ENCODE data around the gene TAGLN3.
"Not testable (repeated sequence)": the region's sequence is repeated elsewhere in the genome, so short reads cannot be mapped to it uniquely, and the experiment has no call there.

Gene TAGLN3

DNA sequence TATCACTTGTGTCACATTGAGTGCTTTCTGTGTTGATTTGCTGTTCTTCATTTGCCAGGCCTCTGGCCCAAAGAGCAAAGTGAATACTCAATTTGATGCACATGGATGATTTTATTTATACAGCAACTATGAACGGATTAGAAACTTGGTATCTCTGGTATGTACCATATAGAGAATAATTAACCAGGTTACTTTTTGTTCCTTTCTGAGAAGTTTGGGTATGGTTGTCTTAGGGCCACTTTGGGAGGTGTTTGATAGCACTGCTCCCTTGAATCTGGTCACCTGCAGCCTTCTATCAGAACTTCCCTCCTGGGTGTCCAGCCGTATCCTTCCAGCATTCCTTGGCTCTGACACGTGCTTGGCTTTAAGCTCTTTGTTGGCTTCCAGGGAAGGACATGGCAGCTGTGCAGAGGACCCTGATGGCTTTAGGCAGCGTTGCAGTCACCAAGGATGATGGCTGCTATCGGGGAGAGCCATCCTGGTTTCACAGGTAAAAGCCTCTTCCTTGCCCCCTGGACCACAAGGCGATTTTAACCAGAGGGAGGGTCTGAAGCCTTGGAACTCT, 12.7 kb downstream of the TAGLN3 start:
- DNase-seq: no peak

DNA sequence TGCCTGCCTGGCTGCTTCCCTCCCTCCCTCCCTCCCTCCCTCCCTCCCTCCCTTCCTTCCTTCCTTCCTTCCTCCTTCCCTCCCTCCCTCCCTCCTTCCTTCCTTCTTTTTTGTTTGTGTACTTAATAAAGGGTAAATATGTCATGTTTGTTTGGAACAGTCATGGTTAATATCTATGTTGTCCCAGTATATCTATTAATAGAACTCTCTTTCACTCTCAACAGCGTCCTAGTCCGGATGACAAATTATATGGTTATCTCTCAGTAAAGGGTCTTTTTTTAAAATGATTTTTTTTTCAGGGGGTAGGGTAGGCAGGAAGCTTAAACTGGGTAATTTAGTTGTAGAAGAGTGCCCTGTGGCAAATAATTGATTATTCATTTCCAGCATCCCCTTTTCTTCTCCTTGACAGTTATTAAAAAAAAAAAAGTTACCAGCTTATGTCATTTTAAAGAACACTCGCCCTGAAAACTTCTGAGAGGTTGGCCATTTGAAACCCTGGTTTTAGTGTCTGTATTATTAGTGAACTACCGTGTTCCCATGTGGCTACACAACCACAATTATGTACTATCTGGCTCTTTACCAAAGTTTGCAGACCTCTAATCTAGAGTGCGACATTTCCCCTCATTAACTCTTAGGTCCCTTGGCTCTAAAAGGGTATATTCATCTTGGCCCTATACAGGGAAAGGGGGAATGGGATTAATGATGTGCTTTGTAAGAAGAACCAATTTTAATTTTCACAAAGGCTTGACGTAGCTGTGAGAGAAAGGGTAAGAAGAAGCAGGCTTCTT, 13.7 kb downstream of the TAGLN3 start:
- no peak for DNase-seq

DNA sequence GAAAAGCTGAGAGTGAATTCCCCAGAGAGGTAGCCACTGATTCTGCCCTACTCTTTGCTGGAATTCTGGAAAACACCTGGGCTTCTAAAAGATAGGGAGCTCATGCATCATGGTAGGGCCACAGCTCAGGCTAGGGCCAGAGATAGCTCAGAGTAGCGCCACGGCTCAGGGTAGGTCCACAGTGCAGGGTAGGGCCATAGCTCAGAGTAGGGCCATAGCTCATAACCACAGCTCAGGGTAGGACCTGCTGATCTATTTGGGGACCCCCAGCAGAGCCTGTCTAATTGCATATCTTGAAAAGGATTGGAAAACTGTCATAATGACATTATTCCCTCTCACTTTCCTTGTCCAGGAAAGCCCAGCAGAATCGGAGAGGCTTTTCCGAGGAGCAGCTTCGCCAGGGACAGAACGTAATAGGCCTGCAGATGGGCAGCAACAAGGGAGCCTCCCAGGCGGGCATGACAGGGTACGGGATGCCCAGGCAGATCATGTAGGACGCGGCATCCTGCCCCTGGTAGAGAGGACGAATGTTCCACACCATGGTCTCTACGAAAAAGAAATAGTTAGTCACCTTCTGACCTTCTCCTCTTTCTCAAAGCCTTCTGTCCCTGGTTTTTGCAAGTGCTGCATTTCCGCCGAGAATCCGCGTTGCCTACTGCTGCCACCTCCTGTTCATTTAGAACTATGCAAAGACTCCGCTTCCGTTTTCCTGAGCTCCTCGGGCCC, 14.5 kb downstream of the TAGLN3 start:
- DNase-seq: no peak

DNA sequence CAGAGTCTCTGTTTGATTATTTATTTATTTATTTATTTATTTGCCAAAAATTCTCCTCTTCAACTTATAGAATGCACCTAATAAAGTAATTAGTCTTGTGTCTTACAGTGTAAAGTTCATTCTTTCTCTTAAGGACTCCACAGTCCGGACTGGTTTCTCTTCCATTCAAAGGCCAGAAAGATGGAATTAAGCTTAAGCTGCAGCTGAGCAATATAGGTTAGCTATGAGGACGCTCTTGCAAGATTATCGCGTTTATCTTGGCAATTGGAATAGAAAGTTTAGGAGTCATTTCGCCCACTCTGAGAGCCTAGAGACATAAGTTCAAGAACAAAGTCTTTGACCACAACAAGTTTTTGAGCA, 15.0 kb downstream of the TAGLN3 start:
- no peak for DNase-seq

DNA sequence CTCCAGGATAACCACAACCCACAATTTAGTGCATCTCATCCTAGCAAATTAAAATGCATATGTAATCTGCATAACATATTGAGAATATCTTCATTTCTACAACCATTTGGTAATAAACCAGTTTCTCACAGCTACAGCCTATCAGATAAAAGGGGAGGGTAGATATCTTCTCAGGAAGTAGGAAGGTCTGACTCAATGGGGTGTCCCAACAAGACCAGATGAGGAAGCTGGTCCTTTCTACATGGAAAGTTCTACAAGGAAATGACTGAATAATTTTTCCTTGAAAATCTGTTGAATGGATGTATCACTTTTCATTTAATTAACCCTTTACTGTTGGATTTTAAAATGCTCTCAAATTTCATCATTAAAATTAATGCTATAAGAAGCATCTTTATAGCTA, 18.4 kb downstream of the TAGLN3 start:
- DNase-seq: no peak

DNA sequence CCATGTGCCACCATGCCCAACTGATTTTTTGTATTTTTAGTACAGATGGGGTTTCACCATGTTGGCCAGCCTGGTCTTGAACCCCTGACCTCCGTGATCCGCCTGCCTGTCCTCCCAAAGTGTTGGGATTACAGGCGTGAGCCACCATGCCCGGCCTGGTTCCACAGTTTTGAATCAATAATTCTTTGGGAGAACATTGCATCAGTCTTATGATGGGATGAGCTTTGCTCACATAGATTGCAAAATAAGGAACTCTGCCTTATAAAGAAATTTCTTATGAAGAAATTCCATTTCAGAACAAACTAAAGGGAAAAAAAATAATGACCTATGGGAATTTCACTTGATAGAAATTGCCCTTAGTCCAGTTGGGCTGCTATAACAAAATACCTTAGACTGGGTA, 20.0 kb downstream of the TAGLN3 start:
- DNase-seq: no peak

DNA sequence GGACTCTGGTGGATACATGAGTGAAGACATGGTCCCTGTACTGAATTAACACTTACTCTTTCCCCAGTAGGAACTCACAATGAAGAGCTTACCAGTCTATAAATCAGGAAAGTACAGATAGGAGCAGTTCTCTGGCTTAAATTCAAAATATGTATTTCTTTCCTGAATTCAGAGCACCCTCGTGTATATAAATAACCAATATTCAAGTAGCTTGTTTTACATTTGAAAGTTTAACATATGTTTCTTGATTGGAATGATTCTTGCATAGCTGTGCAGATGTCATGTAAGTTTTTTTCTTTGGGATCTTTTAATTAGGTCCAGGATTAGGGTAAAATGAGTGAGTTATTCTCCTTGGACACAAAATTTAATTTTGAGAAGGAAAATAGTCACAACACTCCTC, 21.0 kb downstream of the TAGLN3 start:
- no peak for DNase-seq

DNA sequence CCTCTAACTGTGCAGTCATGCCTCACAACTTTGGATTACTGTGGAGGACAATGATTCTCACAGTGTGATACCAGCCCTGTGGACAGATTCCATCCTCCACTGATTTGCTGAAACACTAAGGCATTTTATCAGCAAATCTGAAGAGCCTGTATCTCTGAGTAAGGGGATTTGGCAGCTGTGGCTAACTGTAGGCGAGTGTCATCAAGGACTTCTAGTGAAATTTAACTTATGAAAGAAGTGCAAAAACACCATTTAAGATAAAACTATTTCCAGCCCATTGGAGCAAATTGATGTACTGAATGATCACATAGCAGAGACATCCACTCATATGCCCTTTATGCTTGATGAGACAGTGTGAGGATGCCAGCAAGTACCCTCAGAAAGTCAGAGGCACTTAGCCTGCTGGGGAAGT, 22.0 kb downstream of the TAGLN3 start:
- DNase-seq: no peak

DNA sequence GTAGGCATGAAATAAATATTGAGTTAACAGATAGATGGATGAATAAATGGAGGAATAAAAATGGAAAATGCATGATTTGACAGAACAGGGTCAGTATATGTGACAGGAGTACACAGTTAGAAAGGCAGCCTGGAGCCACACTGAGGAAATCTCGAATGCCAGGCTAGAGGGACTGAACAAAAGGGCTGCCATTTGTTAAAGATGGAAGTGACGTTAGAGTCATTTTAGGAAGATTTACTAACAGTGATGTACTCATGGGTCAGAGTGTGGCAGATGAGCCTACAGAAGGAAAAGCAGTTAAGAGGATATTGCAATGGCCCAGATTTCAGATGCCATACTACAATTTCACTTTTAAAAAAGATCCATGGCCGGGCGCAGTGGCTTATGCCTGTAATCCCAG, 28.4 kb downstream of the TAGLN3 start:
- DNase-seq: no peak

DNA sequence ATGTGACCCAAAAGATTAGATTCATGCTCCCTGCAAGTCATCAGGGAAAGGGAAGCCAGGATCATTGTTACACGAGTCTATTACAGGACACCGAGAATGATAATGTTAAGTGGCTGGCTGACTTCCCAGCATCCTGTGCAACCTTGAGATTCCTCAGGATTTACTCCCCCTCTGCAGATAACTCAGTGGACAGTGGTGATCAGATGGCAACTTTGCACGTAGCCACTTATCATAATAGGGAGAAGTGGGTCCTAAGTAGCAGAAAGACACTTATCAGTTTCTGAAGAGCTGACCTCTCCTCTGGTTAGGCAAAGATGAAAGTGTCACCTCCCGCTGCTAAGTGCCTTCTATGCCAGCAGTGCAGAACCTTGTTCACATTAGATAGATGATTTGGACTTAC, 29.1 kb downstream of the TAGLN3 start:
- no peak for DNase-seq

DNA sequence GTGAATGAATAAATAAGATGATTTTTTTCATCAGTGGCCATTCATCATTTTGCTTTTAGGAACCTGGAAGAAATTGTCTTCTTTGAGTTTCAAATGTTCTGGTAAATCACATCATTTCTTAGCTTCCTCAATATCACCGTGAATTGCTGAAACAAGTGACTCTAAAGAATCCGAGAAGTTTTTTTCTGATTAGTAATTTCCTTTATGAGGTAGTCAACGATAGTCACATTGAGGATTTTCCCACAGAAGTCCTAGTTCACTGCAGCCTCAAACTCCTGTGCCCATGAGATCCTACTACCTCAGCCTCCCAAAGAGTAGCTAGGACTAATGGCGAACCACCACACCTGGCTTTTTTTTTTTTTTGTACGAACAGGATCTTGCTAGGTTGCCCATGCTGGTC, 32.2 kb downstream of the TAGLN3 start:
- no peak for DNase-seq

DNA sequence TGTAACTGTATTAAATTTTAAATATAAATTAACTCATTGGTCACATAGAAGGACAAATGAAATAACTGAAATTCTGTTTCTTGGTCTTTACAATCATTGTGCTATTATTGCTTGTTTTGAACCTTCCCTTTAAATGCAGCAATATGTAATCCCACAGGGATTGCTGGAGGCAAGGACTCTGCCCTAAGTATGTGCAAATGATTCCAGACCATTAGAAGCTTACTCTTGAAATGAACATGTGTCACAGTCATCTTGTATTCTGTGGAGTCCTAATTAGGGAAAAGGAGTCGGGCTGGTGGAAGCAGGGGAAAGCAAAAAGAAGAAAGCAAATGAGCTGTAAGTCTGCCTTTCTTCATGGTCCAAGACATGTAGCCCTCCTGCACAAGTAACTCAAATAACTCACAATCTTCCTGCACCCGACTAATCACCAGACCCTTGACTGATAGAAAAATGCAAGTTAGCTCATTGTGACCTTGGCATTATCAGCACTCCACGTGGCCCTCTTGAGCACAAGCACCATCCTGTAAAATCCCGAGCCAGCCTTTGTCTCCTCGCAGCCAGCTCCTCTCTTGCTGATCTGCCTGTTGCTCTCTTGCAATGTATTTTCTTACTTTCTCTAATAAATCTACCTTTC, 33.5 kb downstream of the TAGLN3 start:
- DNase-seq: no peak

DNA sequence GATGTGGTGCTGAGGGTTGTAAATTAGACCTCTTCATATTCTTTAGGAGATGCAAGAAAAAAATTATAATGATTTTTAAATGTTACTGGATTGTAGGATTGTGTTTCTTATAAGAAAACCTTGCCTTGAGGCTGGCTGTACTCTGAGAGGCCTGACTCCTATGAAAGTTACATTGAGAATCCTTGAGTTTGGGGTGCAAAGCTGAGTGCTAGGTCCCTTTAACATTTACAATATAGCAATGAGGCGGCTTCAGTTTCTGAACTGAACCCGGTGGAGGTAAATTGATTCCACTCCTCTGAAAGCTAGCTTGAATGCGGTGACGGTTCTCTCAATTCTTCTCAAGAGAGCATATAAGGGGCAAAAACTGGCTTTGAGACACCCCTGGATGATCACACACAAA, 35.7 kb downstream of the TAGLN3 start, which contains the start of gene TMPRSS7:
Gene TMPRSS7 (plus strand): TSS at position 301 of the 400 bp plus-strand sequence. CDS start 110 bp downstream, outside the sequence.
- DNase-seq: no peak

DNA sequence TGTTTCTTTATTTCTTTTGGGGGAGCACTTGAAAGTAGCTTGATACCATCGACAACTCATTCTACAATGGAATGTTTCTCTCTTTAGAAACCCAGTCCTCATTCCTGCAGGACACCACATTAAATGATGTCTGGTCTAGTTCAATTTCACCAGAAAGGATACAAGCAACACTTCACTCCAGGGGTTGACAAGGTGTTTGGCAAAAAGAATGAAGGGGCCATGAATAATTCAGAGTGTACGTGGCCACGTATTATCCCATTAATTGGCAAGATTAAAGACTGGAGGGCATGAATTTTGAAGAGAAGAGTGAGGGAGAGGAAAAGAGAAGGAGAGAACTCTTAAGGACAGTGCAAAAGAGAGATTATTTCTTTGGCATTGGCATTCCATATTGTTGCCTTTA, 36.5 kb downstream of the TAGLN3 start:
- DNase-seq: no peak

DNA sequence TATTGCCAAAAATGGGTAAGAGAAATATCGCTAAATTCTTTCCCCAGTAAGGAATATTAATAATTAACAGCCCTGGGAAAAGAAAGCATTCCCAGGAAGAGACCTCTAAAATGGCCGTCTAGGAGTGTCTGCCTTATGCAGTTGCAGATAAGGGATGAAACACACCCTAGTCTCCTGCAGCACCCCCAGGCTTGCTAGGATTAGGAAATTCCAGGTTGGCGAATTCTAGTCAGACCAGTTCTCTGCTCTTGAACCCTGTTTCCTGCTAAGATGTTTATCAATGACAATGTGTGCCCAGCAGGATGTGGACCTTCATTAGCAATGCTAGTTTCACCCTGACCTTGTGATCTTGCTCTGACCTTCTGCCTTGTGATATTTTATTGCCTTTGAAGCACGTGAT, 38.5 kb downstream of the TAGLN3 start:
- DNase-seq: not testable (repeated sequence)

DNA sequence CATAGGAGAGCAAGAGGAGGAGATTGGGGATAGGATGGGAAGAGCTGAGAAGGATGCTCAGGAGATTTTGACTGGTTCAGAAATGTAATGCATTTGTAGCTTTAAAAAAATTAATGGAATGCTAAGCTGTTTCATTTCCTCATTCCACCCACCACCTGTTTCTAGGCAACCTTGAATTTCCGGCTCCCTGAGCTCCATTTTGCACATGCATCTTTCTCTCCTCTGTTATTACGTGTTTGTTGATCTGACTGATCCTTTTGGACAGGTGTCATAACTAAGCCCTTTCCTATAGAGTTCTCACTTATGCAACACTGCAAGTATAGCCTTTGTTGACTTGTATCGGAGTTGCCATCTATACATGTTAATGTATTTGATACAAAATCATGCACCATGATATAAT, 40.1 kb downstream of the TAGLN3 start:
- DNase-seq: no peak

DNA sequence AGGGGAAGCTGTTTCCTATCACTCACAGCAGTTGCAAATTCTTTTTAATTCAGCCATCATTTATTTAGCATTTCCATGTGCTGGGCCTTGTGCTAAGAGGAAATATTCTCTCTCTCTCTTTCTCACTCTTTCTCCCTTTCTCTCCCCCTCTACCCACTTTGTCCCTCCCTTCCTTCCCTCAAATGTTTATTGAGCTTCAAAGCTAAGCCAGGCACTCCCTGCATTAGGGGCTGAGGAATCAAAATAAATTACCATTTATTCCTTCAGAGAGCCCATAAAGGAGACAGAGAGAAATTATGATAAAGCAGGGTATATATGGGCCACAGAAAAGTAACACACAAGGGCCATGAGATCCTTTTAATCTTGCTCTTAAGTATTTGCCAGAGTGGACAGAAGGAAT, 42.6 kb downstream of the TAGLN3 start:
- DNase-seq: no peak

DNA sequence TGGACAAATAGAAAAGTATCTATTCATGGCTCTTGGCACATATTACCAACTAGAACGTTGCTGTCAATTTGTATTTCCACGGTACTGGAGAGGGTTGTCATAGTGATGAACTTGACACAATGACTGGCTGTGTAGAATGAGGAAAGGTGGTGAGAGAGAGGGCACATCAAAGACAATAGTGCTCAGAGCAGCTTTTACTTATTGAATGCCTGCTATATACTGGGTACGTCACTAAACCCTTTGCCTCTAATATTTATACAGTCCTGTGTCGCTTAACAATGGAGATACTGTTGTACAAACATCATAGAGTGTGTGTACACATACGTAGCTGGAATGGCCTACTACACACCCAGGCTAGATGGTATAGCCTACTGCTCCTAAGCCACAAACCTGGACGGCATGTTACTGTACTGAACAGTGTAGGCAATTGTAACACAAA, 44.1 kb downstream of the TAGLN3 start:
- peak; percentile 99 for DNase-seq

DNA sequence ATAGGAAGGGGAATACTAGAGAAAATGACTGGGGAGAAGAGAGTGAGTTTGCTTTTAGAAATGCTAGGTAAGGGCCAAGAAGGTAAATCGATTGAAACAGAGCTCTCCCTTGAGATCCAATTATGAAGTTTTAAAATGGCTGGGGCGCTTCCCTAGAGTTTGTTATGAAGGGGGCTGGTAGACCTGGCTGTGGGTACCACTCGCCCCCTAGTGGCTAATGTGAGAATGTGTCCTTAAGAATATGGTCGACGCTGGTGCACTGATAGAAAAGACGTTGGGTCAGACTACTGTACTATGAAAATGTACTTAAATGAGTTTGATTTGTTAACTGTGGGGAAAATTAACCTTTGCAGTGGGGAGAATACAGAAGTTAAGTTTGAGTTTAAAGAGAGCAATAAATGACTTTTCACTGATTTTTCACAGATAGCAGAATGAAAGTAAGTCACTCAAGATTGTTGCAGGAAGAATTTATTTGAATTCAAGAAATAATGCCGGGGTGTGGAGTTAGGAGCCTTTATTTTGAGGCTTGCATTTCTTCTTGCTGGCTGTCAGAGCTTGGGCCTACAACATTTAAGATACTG, 45.0 kb downstream of the TAGLN3 start:
- peak; percentile 53 for DNase-seq

DNA sequence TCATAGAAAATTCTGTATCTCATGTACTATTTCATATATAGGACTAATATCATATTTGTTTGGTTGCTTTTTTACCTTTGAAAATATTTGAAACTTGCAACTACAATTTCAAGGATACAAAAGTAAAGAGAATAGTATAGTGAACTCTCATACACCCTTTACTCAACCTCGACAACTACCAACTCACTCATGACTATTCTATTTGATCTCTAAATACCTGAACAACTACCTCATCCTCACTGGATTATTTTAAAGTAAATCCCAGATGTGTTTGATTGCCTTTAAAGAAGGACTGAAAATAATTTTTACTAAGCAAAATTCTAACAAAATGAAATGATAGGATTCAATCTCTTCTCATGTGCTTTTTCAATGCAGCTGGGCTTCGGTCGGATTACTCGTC, 47.9 kb downstream of the TAGLN3 start:
- no peak for DNase-seq

DNA sequence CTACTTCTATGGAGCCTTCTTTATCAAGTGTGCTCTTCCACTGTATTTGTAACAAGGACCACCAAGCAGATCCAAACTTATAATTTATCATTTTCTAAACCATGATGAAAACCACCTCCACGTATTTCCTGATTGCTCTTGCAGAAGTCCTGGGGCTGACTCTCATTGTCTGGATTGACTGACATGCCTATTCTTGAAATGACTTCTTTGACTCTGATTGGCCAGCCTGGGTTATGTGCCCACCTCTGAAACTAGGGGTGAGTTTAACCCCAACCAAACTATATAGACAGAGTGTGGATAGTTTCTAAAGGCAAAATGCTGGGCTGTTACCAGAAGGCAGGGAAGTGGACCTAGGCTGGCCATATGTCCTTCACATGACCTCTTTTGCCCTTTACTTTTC, 48.5 kb downstream of the TAGLN3 start:
- DNase-seq: no peak

DNA sequence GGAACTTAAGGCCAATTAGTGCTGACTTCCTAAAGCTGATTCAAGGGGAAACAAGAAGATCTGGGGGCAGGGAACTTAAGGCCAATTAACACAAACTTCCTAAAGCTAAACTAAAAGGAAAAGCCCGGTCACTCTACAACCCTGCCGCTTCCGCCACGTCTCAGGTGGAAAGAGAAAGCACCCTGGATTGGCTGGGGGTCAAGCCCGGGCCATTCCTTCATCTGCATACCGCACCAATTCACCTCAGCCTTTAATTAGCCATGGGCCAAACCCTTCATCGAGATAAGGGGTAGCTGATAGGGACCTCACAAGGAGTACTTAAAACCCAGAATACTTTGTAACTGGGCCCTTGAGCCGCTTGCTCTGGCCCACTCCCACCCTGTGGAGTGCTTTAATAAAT, 50.2 kb downstream of the TAGLN3 start:
- DNase-seq: no peak

DNA sequence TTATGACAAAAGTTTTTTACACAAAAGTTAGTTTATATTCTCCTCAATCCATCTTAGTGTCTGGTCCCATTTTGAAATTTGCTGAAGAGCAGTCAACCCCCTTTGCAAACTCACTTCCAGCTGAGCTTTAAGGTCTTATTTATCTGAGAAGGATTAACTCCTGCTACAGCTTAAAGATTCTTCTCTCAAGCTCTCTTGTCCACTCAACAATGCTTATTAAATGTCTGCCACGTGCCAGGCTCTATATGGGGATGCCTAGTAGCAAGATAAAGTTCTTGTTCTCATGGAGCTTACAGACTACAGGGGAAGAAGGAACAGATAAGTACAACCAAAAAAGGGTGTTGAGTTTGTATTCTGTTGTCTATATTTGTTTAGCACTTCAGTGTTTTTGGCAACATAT, 54.5 kb downstream of the TAGLN3 start:
- no peak for DNase-seq

All from NCI-H2081 treated with DMSO at 0.1 percent for 48 hours (cell line).